RPMI8226 (cell line): ENCODE results near the gene CD8B.

Experiments used
- DNase-seq: peaks from one replicate; pipeline ENCODE4 v3.0.0-alpha.2; 2015

Gene CD8B

DNA sequence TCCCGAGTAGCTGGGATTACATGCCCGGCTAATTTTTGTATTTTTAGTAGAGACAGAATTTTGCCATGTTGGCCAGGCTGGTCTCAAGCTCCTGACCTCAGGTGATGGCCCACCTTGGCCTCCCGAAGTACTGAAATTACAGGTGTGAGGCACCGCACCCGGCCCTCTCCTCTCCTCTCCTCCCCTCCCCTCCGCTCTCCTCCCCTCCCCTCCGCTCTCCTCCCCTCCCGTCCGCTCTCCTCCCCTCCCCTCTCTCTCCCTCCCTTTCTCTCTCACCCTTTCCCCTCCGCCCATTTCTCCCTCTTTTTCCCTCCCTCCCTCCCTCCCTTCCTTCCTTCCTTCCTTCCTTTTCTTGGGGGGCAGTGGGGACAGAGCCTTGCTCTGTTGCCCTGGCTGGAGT is 28.4 kb downstream of the CD8B start:
- DNase-seq, result no peak

- DNase-seq, result no peak
These were observed 29.2 kb downstream of the CD8B start for GRCh38 chr2:86832334-86833096.

GRCh38 chr2:86831537-86831936 is 30.1 kb downstream of the CD8B start:
- DNase-seq, result peak; percentile 32

DNA sequence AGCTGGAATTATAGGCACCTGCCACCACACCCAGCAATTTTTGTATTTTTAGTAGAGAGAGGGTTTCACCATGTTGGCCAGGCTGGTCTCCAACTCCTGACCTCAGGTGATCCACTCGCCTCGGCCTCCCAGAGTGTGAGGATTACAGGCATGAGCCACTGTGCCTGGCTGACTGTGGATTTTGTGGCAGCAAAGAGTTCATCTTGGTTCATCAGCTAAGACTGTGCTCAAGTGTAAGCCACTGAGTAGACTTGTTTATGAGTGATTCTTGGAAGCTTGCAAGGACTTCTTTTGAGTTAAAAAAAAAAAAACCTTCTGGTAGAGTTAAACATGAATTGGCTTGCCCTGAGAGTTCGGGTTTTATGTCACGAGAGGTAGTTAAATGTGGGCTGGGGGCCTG is 34.7 kb downstream of the CD8B start:
- no peak for DNase-seq

- DNase-seq, result no peak
These were observed 35.8 kb downstream of the CD8B start for GRCh38 chr2:86825693-86826381.

DNA sequence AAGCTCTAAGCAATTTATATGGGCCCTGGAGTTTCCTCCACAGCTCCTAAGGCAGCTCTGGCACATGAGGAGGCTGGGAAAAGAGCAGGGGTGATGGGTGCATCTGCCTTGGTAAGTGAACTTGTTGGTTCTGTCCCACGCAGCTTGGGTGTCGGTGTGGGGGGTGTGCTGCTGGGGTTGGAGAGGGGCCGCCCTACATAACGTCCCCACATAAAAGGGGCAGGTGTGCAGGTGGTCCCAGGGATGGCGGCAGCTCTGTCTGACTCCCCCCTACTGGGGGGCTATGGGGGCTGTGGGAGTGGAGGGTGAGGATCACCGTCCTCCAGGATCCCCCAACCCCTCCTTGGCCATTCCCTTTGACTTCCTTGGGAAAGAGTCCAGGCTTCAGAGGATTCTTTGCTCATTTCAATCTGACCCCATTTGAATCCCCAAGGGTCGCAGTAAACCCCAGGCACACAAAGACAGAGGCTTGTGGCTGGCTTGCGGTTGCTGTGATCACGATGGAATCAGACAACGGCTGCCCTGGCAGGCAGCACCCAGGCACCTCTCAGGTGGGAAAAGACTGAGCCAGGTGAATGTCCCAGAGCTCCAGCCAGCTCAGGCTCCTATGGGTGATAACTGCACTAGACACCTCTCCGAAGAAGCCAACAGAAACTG is 36.5 kb downstream of the CD8B start:
- DNase-seq, result no peak

GRCh38 chr2:86822668-86823345 is 38.9 kb downstream of the CD8B start:
- no peak for DNase-seq

- no peak for DNase-seq
These were observed 39.8 kb downstream of the CD8B start for GRCh38 chr2:86821842-86822241.

DNA sequence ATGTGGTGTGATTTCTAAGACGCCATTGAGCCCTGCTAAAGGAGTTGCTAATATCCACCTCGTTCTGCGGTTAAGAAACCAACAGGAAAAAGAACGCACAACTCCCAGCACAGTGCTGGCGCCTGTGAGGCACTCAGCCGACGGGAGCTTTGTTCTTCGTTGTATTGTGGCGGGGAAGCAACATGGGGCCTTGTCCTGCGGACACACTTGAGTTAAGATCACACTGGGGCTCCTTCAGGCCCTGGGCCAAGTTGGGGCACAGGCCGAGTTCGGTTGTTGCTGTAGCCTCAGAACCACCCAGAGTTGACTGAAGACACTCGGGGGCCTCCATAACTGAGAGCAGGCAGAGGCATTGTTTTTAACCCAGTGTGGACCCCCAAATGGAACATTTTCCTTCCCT is 40.4 kb downstream of the CD8B start:
- no peak for DNase-seq

DNA sequence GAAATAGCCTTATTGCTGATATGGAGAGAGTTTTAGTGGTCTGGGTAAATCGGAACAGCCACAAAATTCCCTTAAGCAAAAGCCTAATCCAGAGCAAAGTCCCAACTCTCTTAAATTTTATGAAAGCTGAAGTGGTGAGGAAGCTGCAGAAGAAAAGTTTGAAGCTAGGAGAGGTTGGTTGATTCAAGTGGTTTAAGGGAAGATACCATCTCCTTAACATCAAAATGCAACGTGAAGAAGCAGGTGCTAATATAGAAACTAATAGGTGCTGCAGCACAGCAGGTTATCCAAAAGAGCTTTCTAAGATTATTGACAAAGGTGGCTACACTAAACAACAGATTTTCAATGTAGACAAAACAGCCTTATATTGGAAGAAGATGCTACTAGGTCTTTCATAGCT is 42.7 kb downstream of the CD8B start:
- no peak for DNase-seq

GRCh38 chr2:86818114-86818801 is 43.4 kb downstream of the CD8B start:
- DNase-seq, result no peak

GRCh38 chr2:86815611-86816010 is 46.1 kb downstream of the CD8B start:
- DNase-seq, result no peak

DNA sequence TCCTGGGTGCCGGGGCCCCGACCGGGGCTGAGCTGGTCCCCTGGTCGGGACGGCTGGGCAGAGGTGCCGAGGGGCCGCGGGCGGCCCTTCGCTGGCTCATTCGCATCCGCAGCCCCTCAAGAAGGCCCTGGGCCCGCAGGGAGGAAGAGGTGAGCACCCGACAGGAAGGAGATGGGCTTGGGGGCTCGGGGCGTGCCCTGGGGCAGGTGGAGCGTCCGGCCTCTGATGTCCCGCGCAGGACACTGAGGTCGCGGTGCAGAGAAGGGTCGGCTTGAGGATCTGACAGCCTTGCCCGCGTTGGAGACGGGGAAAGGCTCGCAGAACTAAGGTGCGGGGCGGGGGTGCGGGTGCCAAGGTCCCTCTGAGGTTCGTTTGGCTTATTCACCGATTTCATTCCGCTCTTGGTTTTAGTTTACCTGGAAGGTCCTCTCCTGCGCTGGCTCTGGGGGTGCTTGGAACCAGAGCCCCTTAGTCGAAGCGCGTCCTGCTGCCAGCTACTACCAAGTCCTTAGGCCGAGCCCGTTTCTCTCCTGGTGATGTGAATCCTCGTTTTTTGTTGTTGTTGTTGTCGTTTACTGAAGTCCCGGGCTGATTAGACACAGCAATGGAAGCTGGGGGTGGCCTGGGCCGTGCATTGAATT is 52.1 kb downstream of the CD8B start:
- DNase-seq, result no peak

DNA sequence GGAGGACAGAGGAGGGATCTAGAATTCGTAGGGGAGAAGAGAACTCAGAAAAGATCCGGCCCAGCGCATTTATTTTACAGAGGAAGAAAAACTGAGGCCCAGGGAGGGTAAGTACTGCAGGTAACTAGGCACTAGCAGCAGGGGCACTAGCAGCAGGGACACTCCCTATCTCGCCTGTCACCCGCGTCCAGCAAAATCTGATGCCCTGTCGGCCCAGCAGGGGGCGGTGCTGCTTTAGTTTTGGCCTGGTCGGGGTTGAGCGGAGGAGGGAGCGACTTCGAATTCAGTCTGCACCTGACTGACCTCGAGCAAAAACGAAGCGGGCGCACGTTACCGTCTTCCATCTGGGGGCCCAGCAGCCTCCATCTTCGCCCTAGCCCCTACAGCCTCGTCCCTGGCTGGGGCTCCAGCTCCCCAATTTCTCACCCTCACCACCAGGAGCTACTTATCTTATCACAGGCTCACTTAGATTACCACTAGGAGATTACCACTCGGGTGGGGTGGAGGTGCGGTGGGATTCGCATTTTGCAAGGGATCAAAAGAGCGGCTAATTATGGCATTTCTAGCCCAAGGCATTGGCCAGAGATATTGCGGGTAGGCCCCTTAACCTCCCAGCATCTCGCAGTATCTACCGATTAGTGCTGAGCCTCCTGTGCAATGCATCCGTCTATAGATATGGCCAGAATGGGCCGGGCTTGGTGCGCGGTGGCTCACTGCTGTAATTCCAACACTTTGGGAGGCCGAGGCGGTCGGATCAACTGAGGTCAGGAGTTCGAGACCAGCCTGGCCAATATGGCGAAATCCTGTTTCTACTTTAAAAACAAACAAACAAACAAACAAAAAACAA is 53.1 kb downstream of the CD8B start:
- DNase-seq, result peak; percentile 93

DNA sequence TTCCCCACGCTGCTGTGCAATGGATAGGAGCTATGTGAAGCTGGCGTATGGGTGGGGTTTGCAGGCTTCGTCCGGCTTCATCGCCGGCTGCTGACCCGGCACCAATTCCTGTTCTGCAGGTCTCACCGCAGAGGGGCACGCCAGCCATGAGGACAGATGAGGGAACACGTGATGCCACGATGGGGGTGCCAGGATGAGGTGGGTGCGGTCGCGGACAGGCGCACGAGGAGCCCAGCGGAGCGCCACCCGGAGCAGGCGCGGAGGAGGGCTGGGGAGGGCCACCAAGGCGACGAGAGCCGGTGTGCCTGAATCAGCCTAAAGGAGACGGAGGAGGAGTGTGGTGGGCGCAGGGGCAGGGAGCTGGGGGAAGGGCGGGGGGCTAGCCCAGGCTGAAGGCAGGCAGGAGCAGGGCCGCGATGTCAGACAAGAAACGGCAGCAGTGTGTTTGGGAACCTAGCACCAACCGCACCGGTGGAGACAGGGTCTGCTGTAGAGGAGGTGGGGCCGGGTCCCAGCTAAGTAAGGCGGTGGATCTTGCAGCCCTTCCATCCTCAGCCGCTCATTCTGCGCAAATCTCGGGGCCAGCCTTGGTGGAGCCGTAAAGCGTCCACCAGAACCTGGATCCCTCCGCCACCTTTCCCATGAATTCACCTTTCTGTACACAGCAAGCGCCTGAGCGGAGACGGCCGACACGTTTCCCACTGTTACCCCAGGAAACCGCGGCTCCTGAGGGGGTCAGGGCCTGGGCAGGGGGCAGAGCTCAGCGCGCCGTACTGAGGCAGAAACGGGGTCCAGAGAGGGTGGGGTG is 54.0 kb downstream of the CD8B start:
- DNase-seq, result peak; percentile 94

GRCh38 chr2:86807133-86807467 is 54.6 kb downstream of the CD8B start:
- DNase-seq, result no peak

- no peak for DNase-seq
These were observed 55.4 kb downstream of the CD8B start for GRCh38 chr2:86806059-86806857.

DNA sequence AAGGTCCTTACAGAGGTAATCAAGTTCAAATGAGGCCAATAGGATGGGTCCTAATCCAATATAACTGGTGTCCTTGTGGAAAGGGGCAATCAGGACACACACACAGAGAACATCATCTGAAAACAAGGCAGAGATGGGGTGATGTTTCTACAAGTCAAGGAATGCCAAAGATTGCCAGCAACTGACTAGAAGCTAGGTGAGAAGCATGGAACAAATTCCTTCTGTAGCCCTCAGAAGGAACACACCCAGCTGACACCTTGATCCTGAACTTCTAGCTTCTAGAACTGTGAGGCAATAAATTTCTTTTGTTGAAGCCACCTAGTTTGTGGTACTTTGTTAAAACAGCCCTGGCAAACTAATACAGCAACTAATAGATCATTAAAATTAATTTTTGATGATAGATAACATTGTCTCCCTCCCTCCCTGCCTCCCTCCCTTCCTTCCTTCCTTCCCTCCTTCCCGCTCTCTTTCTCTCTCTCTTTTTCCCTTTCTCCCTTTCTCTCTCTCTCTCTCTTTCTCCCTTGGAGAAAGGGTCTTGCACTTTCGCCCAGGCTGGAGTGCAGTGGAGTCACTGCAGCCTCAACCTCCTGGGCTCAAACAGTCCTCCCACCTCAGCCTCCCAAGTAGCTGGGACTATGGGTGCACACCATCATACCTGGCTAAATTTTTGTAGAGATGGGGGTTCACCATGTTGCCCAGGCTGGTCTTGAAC is 60.7 kb downstream of the CD8B start:
- no peak for DNase-seq

DNA sequence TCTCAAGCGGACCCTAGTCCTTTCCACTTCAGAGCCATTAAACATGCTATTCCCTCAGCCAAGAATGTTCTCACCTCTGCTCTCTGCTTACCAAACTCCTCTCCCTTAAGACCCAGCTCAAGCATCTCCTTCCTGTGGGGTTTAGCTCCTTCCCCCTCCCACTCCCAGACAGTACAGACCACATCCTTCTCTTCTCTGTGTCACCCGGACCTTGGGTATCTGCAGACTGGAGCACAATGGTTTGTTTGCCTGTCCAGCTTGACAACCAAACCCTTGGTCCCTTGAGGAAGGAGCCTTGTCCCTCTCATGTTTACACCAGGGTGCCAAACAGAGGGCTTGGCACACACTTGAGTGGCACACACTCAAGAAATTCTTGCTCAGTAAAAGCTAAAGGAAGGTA is 66.8 kb downstream of the CD8B start:
- no peak for DNase-seq
